ENCODE data around the gene RBM34. TPM values are rescaled to one million over a fixed set of nuclear protein-coding genes. Genes with fewer than 3 reads are reported as not detected.

RBM34 gene
- total and polyA plus RNA-seq, 12 donors: 41.5 to 139 (median 52.7) TPM

GRCh38 chr1:235108876-235109275 lies 52.2 kb downstream of the RBM34 start:
- 90 to 91% methylated on average over 11 of the region's 11 CpGs for WGBS, 2 donors
- peaks cover 1 to 7% (median 6%) of the 10 kb centered on the region in 9 donors for H3K4me1 ChIP-seq
- no peak overlapping the region for H3K4me3 ChIP-seq
- intact Hi-C loops (cut with DNase I): loop anchor here in 4 of 10 donors (5.0 to 10.0 kb wide), 2 partner anchors 306 to 308 kb away; no protein-coding TSS in a partner anchor
- no peak for DNase-seq
- peaks cover 0 to 73% (median 32%) of the 10 kb centered on the region in 9 donors for H3K36me3 ChIP-seq
- no peak for ATAC-seq
- H3K27me3 ChIP-seq: no peaks in the 10 kb centered on the region
- no peaks in the 10 kb centered on the region for H3K9me3 ChIP-seq
- H3K27ac ChIP-seq: no peak overlapping the region
- no peak for TF ChIP-seq CTCF (IDR thresholded peaks at IDR 0.05)

GRCh38 chr1:235108185-235108593 lies 52.9 kb downstream of the RBM34 start:
- intact Hi-C loops (cut with DNase I): loop anchor here in 4 of 10 donors (5.0 to 10.0 kb wide), 2 partner anchors 307 to 309 kb away; no protein-coding TSS in a partner anchor

GRCh38 chr1:235107368-235108184 lies 53.5 kb downstream of the RBM34 start:
- Histone ChIP-seq H3K9me3 (no peaks in the 10 kb centered on the region), H3K27me3 (no peaks in the 10 kb centered on the region), H3K4me3 (no peak overlapping the region), H3K27ac (no peak overlapping the region), H3K4me1 (peaks cover 3 to 10% (median 6%) of the 10 kb centered on the region in 9 donors), H3K36me3 (peaks cover 0 to 60% (median 19%) of the 10 kb centered on the region in 9 donors)
- no peak for ATAC-seq
- WGBS, 2 donors: 91 to 93% methylated on average over 16 of the region's 16 CpGs
- TF ChIP-seq CTCF (IDR thresholded peaks at IDR 0.05): no peak
- intact Hi-C loops (cut with DNase I): loop anchor here in 4 of 10 donors (5.0 to 10.0 kb wide), 2 partner anchors 307 to 310 kb away; no protein-coding TSS in a partner anchor
- DNase-seq: no peak

More at GRCh38 chr1:235108185-235108593, 52.9 kb downstream of the RBM34 start:
- H3K4me3 ChIP-seq: no peak overlapping the region
- no peak for DNase-seq
- TF ChIP-seq CTCF (IDR thresholded peaks at IDR 0.05): no peak
- 100% methylated on average over 1 of the region's 1 CpG for WGBS, 2 donors
- no peaks in the 10 kb centered on the region for H3K9me3 ChIP-seq
- no peak for ATAC-seq
- peaks cover 3 to 10% (median 6%) of the 10 kb centered on the region in 9 donors for H3K4me1 ChIP-seq
- no peak overlapping the region for H3K27ac ChIP-seq
- H3K36me3 ChIP-seq: peaks cover 0 to 66% (median 26%) of the 10 kb centered on the region in 9 donors
- H3K27me3 ChIP-seq: no peaks in the 10 kb centered on the region

- 96 to 98% methylated on average over 4 of the region's 4 CpGs for WGBS, 2 donors
- no peak overlapping the region for H3K4me3 ChIP-seq
- peaks cover 0 to 49% (median 14%) of the 10 kb centered on the region in 9 donors for H3K36me3 ChIP-seq
- no peak for DNase-seq
- no peak for ATAC-seq
- no peaks in the 10 kb centered on the region for H3K9me3 ChIP-seq
- H3K4me1 ChIP-seq: peaks cover 3 to 10% (median 6%) of the 10 kb centered on the region in 9 donors
- H3K27me3 ChIP-seq: no peaks in the 10 kb centered on the region
- TF ChIP-seq CTCF (IDR thresholded peaks at IDR 0.05): no peak
- H3K27ac ChIP-seq: no peak overlapping the region
- intact Hi-C loops (cut with DNase I): loop anchor here in 4 of 10 donors (5.0 to 10.0 kb wide), 2 partner anchors 308 to 311 kb away; no protein-coding TSS in a partner anchor
Measured at GRCh38 chr1:235106457-235106856, 54.6 kb downstream of the RBM34 start.

All from heart right ventricle (tissue), 16 donors.